Measurements from ENCODE around the gene MED9.

Gene MED9

GRCh38 chr17:17499402-17500145 is 22.8 kb downstream of the MED9 start:
- FAIRE-seq (no peak), DNase-seq (ENCODE audit: insufficient read length, low spot score) (no peak)
- TF ChIP-seq, protein P1, sequence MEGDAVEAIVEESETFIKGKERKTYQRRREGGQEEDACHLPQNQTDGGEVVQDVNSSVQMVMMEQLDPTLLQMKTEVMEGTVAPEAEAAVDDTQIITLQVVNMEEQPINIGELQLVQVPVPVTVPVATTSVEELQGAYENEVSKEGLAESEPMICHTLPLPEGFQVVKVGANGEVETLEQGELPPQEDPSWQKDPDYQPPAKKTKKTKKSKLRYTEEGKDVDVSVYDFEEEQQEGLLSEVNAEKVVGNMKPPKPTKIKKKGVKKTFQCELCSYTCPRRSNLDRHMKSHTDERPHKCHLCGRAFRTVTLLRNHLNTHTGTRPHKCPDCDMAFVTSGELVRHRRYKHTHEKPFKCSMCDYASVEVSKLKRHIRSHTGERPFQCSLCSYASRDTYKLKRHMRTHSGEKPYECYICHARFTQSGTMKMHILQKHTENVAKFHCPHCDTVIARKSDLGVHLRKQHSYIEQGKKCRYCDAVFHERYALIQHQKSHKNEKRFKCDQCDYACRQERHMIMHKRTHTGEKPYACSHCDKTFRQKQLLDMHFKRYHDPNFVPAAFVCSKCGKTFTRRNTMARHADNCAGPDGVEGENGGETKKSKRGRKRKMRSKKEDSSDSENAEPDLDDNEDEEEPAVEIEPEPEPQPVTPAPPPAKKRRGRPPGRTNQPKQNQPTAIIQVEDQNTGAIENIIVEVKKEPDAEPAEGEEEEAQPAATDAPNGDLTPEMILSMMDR (IDR thresholded peaks at IDR 0.05; ENCODE audit: insufficient read depth, missing control alignments), result no peak

GRCh38 chr17:17500999-17501605 is 24.3 kb downstream of the MED9 start:
- DNase-seq (ENCODE audit: insufficient read length, low spot score) (no peak), FAIRE-seq (no peak)
- TF ChIP-seq, protein P1 (IDR thresholded peaks at IDR 0.05; ENCODE audit: insufficient read depth, missing control alignments), result no peak

- FAIRE-seq (no peak), DNase-seq (ENCODE audit: insufficient read length, low spot score) (no peak)
- TF ChIP-seq, protein P1 (IDR thresholded peaks at IDR 0.05; ENCODE audit: insufficient read depth, missing control alignments), result no peak
These were observed 26.2 kb downstream of the MED9 start for GRCh38 chr17:17502741-17503565.

- DNase-seq (ENCODE audit: insufficient read length, low spot score), result no peak
- TF ChIP-seq, protein P1 (IDR thresholded peaks at IDR 0.05; ENCODE audit: insufficient read depth, missing control alignments), result no peak
- FAIRE-seq, result no peak
These were observed 26.8 kb downstream of the MED9 start for GRCh38 chr17:17503566-17504130.

- TF ChIP-seq, protein P1 (IDR thresholded peaks at IDR 0.05; ENCODE audit: insufficient read depth, missing control alignments), result no peak
- DNase-seq (ENCODE audit: insufficient read length, low spot score) (no peak), FAIRE-seq (no peak)
These were observed 27.7 kb downstream of the MED9 start for GRCh38 chr17:17504341-17505140.

DNA sequence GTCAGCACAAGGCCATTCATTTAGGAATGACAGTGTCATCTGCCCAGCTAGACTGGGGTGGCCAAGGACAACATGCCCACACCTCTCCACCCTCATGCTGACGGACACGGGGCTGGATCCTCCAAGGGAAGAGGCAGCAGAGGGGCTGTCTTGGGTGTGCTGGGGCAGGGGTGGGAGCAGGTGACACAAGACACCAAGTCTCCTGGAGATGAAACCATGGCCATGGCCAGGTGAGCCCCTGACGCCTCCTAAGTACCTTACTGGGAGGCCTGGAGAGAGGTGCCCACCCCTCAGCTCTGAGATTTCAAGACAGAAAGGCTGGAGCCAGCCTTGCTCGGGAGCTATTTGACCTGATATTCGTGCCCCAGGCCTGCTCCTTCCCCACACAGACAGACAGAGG is 28.4 kb downstream of the MED9 start:
- FAIRE-seq (no peak), DNase-seq (ENCODE audit: insufficient read length, low spot score) (no peak)
- TF ChIP-seq, protein P1 (IDR thresholded peaks at IDR 0.05; ENCODE audit: insufficient read depth, missing control alignments), result no peak

All from D721Med (cell line).